ENCODE measurements around the gene PTPN2. TPM values are rescaled to one million over a fixed set of nuclear protein-coding genes. Genes with fewer than 3 reads are reported as not detected.
"Not testable (repeated sequence)": the region's sequence is repeated elsewhere in the genome, so short reads cannot be mapped to it uniquely, and the experiment has no call there.

PTPN2 gene
- total RNA-seq, 1 donor from 2014 or later, result 23.9 TPM

DNA sequence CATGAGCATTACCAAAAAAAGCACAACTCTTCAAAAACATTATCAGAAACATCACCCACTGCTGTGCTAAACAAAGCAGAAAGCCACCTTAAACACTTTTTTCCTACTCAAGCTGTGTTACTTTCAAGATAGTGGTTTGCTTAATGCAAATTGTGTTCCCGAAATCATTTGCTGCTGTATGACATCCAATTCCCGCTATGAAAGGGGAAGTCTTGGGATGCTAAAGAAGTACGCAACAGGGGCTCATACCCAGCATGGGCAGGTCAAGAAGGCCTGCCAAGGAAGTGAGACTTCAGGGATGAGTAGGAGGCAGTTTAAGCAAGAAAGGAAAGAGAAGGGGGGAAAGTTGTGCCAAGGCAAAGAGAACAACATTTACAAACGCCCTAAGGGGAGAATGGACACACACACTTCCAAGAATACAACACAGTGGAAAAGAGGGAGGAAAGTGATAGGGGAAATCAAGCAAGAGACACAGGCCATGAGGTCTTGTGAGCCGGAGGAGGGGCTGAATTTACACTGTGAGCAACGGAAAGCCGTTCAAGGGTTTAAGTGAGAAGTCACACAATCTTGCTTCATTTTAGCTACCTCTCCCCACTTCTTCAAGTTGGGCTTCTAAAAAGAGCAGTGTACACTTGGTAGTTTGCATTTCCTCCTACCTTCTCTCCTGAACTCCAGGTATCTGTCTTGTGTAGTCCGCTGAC, 4.0 kb downstream of the PTPN2 start:
- Mint-ChIP-seq H3K4me1 (ENCODE audit: unreplicated experiment) (peaks cover 18% of the 10 kb centered on the region), H3K36me3 (ENCODE audit: low read depth, unreplicated experiment) (peaks cover 21% of the 10 kb centered on the region), H3K9me3 (ENCODE audit: unreplicated experiment) (no peaks in the 10 kb centered on the region), H3K27me3 (ENCODE audit: unreplicated experiment) (peaks cover 6% of the 10 kb centered on the region), H3K4me3 (ENCODE audit: unreplicated experiment) (no peak overlapping the region), H3K27ac (ENCODE audit: unreplicated experiment) (no peak overlapping the region)
- no peak for DNase-seq (ENCODE audit: low spot score)
- TF ChIP-seq CTCF (IDR thresholded peaks at IDR 0.05; ENCODE audit: unreplicated experiment), result no peak

GRCh38 chr18:12874992-12875391, 9.0 kb downstream of the PTPN2 start:
- not testable (repeated sequence) for H3K27ac Mint-ChIP-seq (ENCODE audit: unreplicated experiment); H3K4me1 Mint-ChIP-seq (ENCODE audit: unreplicated experiment)

GRCh38 chr18:12873961-12874567, 10.0 kb downstream of the PTPN2 start:
- H3K4me1 Mint-ChIP-seq (ENCODE audit: unreplicated experiment); DNase-seq (ENCODE audit: low spot score); H3K4me3 Mint-ChIP-seq (ENCODE audit: unreplicated experiment); H3K27me3 Mint-ChIP-seq (ENCODE audit: unreplicated experiment); H3K9me3 Mint-ChIP-seq (ENCODE audit: unreplicated experiment); H3K27ac Mint-ChIP-seq (ENCODE audit: unreplicated experiment): not testable (repeated sequence)
- H3K36me3 Mint-ChIP-seq (ENCODE audit: low read depth, unreplicated experiment), result peaks cover 13% of the 10 kb centered on the region

More at GRCh38 chr18:12874992-12875391, 9.0 kb downstream of the PTPN2 start:
- DNase-seq (ENCODE audit: low spot score); H3K4me3 Mint-ChIP-seq (ENCODE audit: unreplicated experiment); H3K9me3 Mint-ChIP-seq (ENCODE audit: unreplicated experiment); H3K27me3 Mint-ChIP-seq (ENCODE audit: unreplicated experiment): not testable (repeated sequence)
- H3K36me3 Mint-ChIP-seq (ENCODE audit: low read depth, unreplicated experiment), result peaks cover 13% of the 10 kb centered on the region

GRCh38 chr18:12872408-12872807, 11.6 kb downstream of the PTPN2 start:
- no peak overlapping the region for H3K27ac Mint-ChIP-seq (ENCODE audit: unreplicated experiment)

DNA sequence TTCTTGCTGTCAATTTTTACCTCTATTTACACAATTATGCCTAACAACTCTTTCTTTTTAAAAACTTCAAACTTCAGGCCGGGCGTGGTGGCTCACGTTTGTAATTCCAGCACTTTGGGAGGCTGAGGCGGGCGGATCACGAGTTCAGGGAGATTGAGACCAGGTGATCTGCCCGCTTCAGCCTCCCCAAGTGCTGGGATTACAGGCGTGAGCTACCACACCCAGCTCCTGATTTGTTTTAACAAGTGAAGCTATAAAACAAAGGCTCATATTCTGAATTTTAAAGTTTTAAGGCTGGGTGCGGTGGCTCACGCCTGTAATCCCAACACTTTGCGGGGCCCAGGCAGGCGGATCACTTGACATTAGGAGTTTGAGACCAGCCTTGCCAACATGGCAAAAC, 15.5 kb downstream of the PTPN2 start:
- Mint-ChIP-seq H3K9me3 (ENCODE audit: unreplicated experiment) (no peaks in the 10 kb centered on the region), H3K27ac (ENCODE audit: unreplicated experiment) (no peak overlapping the region), H3K4me1 (ENCODE audit: unreplicated experiment) (no peaks in the 10 kb centered on the region), H3K4me3 (ENCODE audit: unreplicated experiment) (no peak overlapping the region), H3K27me3 (ENCODE audit: unreplicated experiment) (no peaks in the 10 kb centered on the region), H3K36me3 (ENCODE audit: low read depth, unreplicated experiment) (peaks cover 5% of the 10 kb centered on the region)
- no peak for DNase-seq (ENCODE audit: low spot score)
- TF ChIP-seq CTCF (IDR thresholded peaks at IDR 0.05; ENCODE audit: unreplicated experiment), result no peak

More at GRCh38 chr18:12872408-12872807, 11.6 kb downstream of the PTPN2 start:
- TF ChIP-seq CTCF (IDR thresholded peaks at IDR 0.05; ENCODE audit: unreplicated experiment), result no peak
- H3K9me3 Mint-ChIP-seq (ENCODE audit: unreplicated experiment), result no peaks in the 10 kb centered on the region
- no peak for DNase-seq (ENCODE audit: low spot score)
- H3K4me3 Mint-ChIP-seq (ENCODE audit: unreplicated experiment), result no peak overlapping the region
- no peaks in the 10 kb centered on the region for H3K27me3 Mint-ChIP-seq (ENCODE audit: unreplicated experiment)
- H3K4me1 Mint-ChIP-seq (ENCODE audit: unreplicated experiment), result no peaks in the 10 kb centered on the region
- H3K36me3 Mint-ChIP-seq (ENCODE audit: low read depth, unreplicated experiment), result peaks cover 13% of the 10 kb centered on the region

All from endothelial cell (in vitro differentiated cells).